Skin epidermis (tissue), 12 donors: ENCODE results near the gene C19orf73.
"Not testable (repeated sequence)": the region's sequence is repeated elsewhere in the genome, so short reads cannot be mapped to it uniquely, and the experiment has no call there.

Experiments used
- H3K27ac ChIP-seq, 21 experiments: fragments of 200-600 bp; sonication (generic) in 11 of 21; one replicate each; pipeline ENCODE4 v1.5.0; 2020; ENCODE audit warnings: mild to moderate bottlenecking in 3 of 21, inconsistent platforms in 2 of 21, moderate library complexity in 2 of 21
- H3K4me3 ChIP-seq, 7 experiments: fragments of 200-600 bp; sonication (generic) in 2 of 7; one replicate each; pipeline ENCODE4 v1.5.0; 2020; ENCODE audit warnings: inconsistent platforms in 2 of 7, mild to moderate bottlenecking in 2 of 7, moderate library complexity in 1 of 7

C19orf73 gene

GRCh38 chr19:49127674-49128544 lies 9.0 kb upstream of the C19orf73 start:
- Histone ChIP-seq H3K4me3 (peak overlapping the region in 5 of 7 experiments; percentile 14 to 32 (median 16)), H3K27ac (peak overlapping the region in 7 of 21 experiments; percentile 4 to 64 (median 44))

DNA sequence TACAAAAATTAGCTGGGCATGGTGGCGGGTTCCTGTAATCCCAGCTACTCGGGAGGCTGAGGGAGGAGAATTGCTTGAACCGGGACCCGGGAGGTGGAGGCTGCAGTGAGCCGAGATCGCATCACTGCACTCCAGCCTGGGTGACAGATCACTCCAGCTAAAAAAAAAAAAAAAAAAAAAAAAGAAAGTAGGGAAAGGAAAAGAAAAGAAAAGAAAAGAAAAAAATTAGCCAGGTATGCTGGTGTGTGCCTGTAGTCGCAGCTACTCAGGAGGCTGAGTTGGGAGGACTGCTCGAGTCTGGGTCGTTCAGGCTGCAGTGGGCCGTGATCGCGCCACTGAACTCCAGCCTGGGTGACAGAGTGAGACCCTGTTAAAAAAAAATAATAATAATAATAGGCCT lies 8.3 kb upstream of the C19orf73 start:
- not testable (repeated sequence) for H3K4me3 ChIP-seq

DNA sequence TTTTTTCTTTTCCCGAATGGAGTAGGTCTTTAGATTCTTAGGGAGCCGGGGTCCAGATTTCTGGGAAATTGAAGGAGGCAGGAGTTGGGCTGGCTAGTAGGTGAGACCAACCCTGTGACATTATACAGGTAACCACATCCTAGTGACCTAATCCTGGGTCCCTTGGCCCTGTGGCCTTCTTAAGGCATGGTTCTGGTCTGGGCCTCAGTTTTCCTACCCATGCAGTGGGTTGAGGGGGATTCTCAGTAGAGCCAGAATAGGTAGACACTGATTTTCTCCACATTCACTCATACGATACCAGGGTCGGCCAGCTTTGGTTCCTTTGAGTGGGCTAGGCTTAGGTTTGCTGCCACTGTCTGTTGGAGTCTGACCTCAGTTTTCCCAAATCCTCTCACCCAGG lies 7.6 kb upstream of the C19orf73 start:
- Histone ChIP-seq H3K4me3 (no peak overlapping the region), H3K27ac (no peak overlapping the region)

More for the DNA sequence above, 8.3 kb upstream of the C19orf73 start:
- peak overlapping the region in 2 of 21 experiments; percentile 29 to 46 for H3K27ac ChIP-seq

GRCh38 chr19:49125025-49125731 lies 6.2 kb upstream of the C19orf73 start:
- Histone ChIP-seq H3K4me3 (peak overlapping the region in 1 of 7 experiments; percentile 3), H3K27ac (peak overlapping the region in 13 of 21 experiments; percentile 4 to 83 (median 56))

DNA sequence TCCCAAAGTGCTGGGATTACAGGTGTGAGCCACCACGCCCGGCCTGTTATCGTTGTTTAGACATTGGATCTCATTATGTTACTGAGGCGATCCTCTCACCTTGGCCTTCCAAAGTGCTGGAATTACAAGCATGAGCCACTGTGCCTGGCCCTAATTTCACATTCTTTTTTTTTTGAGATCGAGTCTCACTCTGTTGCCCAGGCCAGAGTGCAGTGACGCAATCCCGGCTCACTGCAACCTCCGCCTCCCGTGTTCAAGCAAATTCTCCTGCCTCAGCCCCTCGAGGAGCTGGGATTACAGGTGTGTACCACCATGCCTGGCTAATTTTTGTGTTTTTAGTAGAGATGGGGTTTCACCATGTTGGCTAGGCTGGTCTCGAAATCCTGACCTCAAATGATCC lies 4.3 kb upstream of the C19orf73 start:
- H3K4me3 ChIP-seq, H3K27ac ChIP-seq: not testable (repeated sequence)

- H3K27ac ChIP-seq, H3K4me3 ChIP-seq: not testable (repeated sequence)
Measured at GRCh38 chr19:49121841-49122240, 2.9 kb upstream of the C19orf73 start.

DNA sequence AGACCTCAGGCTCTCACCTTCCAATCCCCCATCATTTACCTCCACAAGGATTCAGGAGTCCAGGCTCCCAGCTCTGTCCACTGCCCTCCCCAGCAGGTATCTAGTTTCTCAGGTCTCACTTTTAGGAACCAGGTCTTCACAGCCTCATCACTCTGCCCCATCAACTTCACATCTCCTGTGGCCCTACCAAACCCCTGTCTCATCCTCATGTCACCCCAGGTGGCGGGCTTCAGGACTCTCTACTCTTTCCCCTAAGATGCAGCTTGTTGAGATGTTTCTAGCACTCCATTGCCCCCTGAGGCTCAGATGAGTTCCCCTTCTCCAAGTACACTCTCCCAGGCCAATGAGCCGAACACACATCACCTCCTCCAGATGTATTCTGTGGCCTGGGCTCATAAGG lies 1.9 kb upstream of the C19orf73 start:
- Histone ChIP-seq H3K4me3 (no peak overlapping the region), H3K27ac (no peak overlapping the region)

GRCh38 chr19:49120325-49120683 lies 1.4 kb upstream of the C19orf73 start:
- Histone ChIP-seq H3K27ac (peak overlapping the region in 10 of 21 experiments; percentile 4 to 97 (median 90)), H3K4me3 (peak overlapping the region; percentile 48 to 69 (median 57))

DNA sequence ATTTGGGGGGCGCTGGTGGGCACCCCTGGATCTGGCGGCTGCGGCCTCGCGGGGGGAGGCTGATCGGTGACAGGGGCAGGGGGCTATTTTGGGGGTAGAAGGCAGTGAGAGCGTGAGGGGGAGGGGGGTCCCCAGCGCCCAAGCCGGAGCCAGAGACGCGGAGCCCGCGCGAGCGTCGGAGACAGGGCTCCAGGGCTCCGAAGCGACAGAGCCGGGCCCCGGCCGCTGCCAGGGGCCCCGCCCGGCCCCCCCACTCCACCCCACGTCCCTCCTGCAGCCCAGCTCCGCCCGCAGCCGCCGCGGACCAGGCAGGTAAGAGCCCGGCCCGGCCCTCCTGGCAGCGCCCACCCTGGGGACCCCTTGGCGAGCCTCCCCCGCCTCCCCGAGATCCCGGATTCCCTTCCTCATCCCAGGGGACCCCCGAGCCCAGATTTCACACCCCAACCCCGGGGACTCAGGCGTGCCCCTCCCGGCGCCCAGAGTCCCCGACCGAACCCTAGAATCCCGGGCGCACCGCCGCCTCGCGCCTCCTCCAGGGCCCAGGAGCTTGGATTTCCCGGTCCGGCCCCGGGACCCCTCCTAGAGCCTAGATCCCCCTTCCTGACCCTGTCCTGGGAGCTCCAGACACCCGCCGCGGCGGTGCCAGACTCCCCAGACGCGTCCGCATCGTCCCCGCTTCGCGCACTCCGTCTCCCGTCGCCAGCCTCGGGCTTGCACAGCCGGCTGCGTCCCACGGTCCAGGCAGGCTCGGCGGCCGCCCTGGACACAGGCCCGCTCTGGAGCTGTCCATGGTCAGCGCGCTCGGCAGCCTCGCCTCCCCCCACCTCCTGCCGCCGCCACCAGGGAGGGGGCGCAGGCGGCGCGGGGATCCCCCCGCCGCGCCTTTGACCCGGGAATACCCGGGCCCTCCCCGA lies 725 bp upstream of the C19orf73 start, which contains the start of gene PPFIA3:
Gene PPFIA3 (plus strand): TSS at position 134 of the 914 bp plus-strand sequence. CDS start 8,330 bp downstream, outside the sequence.
- peak within 1 kb of the TSS; percentile 3 to 97 (median 89) for H3K27ac ChIP-seq
- peak within 1 kb of the TSS; percentile 48 to 69 (median 57) for H3K4me3 ChIP-seq

- Histone ChIP-seq H3K4me3 (peak overlapping the region; percentile 48 to 69 (median 57)), H3K27ac (peak overlapping the region in 20 of 21 experiments; percentile 84 to 97 (median 90))
Measured at GRCh38 chr19:49117677-49118564, 1.0 kb downstream of the C19orf73 start.

GRCh38 chr19:49116544-49116943 lies 2.4 kb downstream of the C19orf73 start:
- no peak overlapping the region for H3K27ac ChIP-seq

DNA sequence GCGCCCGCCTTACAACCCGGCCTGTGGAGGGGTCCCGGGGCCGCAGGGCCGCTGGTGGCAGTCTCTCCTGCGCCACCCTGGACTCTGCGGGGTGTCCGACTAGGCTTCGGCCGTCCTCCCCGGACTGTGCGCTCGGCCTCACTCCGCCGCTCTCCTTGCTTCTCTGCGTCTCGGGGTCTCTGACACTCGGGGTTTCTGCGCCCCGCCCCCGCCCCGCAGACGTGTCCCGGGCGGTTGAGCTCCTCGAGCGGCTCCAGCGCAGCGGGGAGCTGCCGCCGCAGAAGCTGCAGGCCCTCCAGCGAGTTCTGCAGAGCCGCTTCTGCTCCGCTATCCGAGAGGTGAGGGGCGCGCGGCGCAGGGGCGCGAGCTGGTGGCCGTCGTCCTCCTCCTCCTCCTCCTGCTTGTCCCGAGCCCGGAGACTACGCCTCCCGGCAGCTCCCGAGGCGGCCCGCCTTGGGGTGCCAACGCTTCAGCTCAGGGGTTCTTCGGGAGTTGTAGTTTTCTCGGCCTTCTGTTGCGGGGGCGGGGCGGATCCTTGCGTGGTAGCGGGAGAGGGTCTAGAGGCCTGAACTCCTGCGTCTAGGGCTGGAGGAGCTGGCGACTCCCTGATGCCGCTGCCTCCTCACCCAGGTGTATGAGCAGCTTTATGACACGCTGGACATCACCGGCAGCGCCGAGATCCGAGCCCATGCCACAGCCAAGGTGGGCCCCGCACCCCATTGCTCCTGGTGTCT lies 4.1 kb downstream of the C19orf73 start:
- H3K4me3 ChIP-seq, result peak overlapping the region; percentile 66 to 96 (median 86)

More at GRCh38 chr19:49116544-49116943, 2.4 kb downstream of the C19orf73 start:
- no peak overlapping the region for H3K4me3 ChIP-seq

DNA sequence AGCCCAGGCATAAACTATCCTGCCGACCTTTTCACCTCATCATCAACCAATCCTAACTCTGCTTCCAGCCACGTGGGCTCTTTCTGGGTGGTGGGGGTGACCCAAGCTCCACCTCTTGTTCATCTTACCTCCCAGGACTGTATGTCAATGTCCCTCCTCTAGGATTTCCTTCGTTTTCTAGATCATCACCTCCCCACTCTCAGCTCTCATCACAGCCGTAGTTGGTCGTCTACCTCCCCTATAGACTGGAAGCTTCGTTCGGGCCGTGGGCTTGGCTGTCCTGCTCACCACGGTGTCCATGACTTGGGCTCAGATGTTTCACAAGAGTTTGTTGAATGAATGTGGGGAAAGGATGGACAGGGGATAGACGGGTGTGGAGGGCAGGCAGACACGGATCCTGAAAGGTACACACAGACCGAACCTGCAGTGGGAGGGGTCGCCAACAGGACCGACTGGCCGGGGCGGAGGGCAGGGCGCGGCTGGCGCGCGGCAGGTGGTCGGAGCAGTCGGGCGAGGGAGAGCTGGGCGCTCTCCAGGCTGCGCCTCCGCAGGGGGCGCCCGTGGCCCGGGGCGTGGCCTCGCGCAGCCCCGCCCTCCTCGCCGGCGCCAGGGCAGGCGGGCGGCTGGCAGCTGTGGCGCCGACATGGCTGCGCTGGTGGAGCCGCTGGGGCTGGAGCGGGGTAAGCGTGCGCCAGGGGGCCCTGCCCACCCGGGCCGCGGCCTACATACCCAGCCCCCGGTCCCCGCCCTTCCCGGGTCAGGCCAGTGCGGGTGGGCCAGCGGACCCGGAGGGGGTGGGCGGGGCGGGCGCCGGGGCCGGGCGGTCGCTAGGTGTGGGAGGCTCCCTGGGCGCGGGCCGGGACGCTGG lies 4.9 kb downstream of the C19orf73 start, which contains the start of gene LIN7B:
Gene LIN7B (plus strand): TSS at position 609 of the 868 bp plus-strand sequence. CDS start 35 bp downstream, at position 644.
- peak within 1 kb of the TSS; percentile 23 to 87 (median 80) for H3K27ac ChIP-seq
- peak within 1 kb of the TSS; percentile 66 to 96 (median 86) for H3K4me3 ChIP-seq

More for the DNA sequence above, 4.1 kb downstream of the C19orf73 start:
- peak overlapping the region; percentile 23 to 87 (median 80) for H3K27ac ChIP-seq

DNA sequence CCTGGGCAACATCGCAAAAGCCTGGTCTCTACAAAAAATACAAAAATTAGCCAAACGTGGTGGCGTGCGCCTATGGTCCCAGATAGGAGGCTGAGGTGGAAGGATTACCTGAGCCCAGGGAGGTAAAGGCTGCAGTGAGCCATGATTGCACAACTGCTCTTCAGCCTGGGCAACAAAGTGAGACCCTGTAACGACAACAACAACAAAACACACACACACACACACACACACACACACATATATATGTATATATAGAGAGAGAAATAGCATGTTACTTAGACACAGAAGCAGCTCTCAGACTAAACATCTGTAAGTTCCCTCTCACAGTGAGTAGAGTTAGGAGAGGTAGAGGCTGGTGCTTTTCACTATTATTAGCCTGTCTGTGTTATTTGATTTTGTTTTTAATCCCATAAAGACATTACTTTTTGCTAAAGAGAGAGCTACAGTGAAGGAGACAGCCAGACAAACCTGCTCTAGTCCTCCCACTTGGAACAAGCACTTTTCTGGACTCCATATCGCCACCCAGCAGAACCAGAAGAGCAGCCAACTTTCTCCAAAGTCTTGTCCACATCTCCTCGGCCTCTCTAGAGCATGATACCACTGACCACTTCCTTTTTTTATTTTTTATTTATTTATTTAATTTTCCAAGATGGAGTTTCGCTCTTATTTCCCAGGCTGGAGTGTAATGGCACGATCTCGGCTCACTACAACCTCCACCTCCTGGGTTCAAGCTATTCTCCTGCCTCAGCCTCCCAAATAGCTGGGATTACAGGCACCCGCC lies 7.5 kb downstream of the C19orf73 start:
- no peak overlapping the region for H3K4me3 ChIP-seq
- no peak overlapping the region for H3K27ac ChIP-seq

- Histone ChIP-seq H3K27ac (no peak overlapping the region), H3K4me3 (no peak overlapping the region)
Measured at GRCh38 chr19:49110567-49110966, 8.4 kb downstream of the C19orf73 start.
